ENCODE measurements around the gene LIPC. TPM values are rescaled to one million over a fixed set of nuclear protein-coding genes. Genes with fewer than 3 reads are reported as not detected.

Gene LIPC
- total RNA-seq, 2 donors from 2014 or later: 0.52 to 0.59 TPM

- H3K4me3 ChIP-seq: no peak overlapping the region
- no peak overlapping the region for H3K27ac ChIP-seq
- DNase-seq (ENCODE audit: low spot score): no peak
- H3K27me3 ChIP-seq: no peaks in the 10 kb centered on the region
- no peaks in the 10 kb centered on the region for H3K9me3 ChIP-seq
- TF ChIP-seq, protein P1, sequence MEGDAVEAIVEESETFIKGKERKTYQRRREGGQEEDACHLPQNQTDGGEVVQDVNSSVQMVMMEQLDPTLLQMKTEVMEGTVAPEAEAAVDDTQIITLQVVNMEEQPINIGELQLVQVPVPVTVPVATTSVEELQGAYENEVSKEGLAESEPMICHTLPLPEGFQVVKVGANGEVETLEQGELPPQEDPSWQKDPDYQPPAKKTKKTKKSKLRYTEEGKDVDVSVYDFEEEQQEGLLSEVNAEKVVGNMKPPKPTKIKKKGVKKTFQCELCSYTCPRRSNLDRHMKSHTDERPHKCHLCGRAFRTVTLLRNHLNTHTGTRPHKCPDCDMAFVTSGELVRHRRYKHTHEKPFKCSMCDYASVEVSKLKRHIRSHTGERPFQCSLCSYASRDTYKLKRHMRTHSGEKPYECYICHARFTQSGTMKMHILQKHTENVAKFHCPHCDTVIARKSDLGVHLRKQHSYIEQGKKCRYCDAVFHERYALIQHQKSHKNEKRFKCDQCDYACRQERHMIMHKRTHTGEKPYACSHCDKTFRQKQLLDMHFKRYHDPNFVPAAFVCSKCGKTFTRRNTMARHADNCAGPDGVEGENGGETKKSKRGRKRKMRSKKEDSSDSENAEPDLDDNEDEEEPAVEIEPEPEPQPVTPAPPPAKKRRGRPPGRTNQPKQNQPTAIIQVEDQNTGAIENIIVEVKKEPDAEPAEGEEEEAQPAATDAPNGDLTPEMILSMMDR (IDR thresholded peaks at IDR 0.05): no peak
- no peaks in the 10 kb centered on the region for H3K36me3 ChIP-seq
- peaks cover 0 to 16% of the 10 kb centered on the region in 2 donors for H3K4me1 ChIP-seq
Measured at GRCh38 chr15:58462973-58463663, 31.3 kb downstream of the LIPC start.

GRCh38 chr15:58463815-58464650 lies 32.2 kb downstream of the LIPC start:
- Histone ChIP-seq H3K27me3 (no peaks in the 10 kb centered on the region), H3K4me3 (no peak overlapping the region), H3K36me3 (no peaks in the 10 kb centered on the region), H3K4me1 (peaks cover 0 to 7% of the 10 kb centered on the region in 2 donors), H3K9me3 (no peaks in the 10 kb centered on the region), H3K27ac (no peak overlapping the region)
- DNase-seq (ENCODE audit: low spot score): no peak
- TF ChIP-seq, protein P1 (IDR thresholded peaks at IDR 0.05): no peak

DNA sequence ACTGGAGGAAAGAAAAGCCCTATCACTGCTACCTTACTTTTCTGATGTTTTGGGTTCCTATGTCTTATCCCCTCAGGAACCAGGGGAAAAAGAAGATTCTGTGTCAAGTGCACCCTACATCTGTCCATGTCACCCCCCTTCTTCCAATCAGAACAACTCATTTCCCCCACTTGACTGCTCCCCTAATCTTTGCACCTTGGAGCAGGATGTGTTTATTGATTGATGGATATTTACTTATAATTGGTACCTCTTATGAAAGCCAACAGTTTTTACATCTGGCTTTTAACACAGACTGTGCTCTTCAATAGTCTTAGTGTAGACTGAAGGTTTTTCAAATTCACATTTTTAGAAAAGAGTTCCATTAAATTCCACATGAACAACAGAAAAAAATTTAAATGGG lies 33.3 kb downstream of the LIPC start:
- TF ChIP-seq, protein P1 (IDR thresholded peaks at IDR 0.05): no peak
- no peak overlapping the region for H3K27ac ChIP-seq
- DNase-seq (ENCODE audit: low spot score): no peak
- H3K4me1 ChIP-seq: no peaks in the 10 kb centered on the region
- H3K4me3 ChIP-seq: no peak overlapping the region
- no peaks in the 10 kb centered on the region for H3K9me3 ChIP-seq
- no peaks in the 10 kb centered on the region for H3K27me3 ChIP-seq
- no peaks in the 10 kb centered on the region for H3K36me3 ChIP-seq

DNA sequence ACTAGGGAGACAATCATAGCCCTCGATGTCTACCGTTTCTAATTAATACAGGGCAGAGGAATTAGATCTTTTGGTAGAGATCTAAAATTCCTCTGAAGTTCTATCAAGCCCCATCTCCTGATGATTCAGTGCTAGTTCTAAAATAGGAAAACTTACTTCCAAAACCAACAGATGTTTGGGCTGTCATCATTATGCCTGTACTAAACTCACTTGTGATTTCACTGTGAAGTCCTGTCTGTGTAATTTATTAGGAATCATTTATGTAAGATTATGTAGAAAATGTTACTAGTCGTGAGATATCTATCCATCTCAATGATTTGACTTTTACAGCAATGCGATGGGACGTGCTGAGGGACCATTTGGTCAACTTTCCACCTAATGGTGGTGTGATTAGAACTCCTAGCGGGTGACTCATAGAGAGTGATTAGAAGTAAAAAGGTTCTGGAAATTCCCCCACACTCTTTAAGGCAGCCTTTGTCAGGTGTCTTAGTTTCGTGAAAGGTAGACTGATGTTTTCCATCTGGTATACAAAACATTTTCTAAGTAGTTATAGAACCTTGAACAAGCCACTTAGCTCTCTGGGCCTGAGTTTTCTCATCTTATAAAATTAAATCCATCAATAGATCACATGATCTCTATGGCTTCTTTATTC lies 34.2 kb downstream of the LIPC start:
- no peak overlapping the region for H3K27ac ChIP-seq
- H3K4me1 ChIP-seq: no peaks in the 10 kb centered on the region
- TF ChIP-seq, protein P1 (IDR thresholded peaks at IDR 0.05): no peak
- no peaks in the 10 kb centered on the region for H3K36me3 ChIP-seq
- no peaks in the 10 kb centered on the region for H3K9me3 ChIP-seq
- DNase-seq (ENCODE audit: low spot score): no peak
- no peaks in the 10 kb centered on the region for H3K27me3 ChIP-seq
- H3K4me3 ChIP-seq: no peak overlapping the region

DNA sequence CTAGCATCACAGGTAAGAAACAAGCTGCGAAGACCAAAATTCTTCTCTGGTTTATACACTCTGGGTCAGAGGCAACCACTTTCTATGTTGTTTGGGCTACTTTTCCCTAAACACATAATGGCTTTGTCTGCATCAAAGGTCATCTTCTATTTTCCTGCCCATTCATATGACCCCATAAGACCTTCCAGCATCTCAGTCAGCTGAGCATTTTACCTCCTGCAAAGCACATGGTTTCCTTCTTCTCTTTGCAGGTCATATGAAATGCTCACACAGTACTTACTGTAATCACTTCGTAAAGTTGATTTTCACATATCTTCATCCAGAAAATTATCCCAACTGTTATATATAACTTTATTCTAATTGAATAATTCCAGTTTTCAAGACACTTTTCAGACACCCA lies 34.8 kb downstream of the LIPC start:
- no peak overlapping the region for H3K4me3 ChIP-seq
- TF ChIP-seq, protein P1 (IDR thresholded peaks at IDR 0.05): no peak
- DNase-seq (ENCODE audit: low spot score): no peak

More for the DNA sequence above, 34.8 kb downstream of the LIPC start:
- no peak overlapping the region for H3K27ac ChIP-seq
- H3K4me1 ChIP-seq: no peaks in the 10 kb centered on the region
- H3K27me3 ChIP-seq: no peaks in the 10 kb centered on the region
- H3K9me3 ChIP-seq: no peaks in the 10 kb centered on the region
- no peaks in the 10 kb centered on the region for H3K36me3 ChIP-seq

Data from right atrium auricular region (tissue), 2 donors.